Measurements from ENCODE around the gene MYLK4.

- TF ChIP-seq, protein P1, sequence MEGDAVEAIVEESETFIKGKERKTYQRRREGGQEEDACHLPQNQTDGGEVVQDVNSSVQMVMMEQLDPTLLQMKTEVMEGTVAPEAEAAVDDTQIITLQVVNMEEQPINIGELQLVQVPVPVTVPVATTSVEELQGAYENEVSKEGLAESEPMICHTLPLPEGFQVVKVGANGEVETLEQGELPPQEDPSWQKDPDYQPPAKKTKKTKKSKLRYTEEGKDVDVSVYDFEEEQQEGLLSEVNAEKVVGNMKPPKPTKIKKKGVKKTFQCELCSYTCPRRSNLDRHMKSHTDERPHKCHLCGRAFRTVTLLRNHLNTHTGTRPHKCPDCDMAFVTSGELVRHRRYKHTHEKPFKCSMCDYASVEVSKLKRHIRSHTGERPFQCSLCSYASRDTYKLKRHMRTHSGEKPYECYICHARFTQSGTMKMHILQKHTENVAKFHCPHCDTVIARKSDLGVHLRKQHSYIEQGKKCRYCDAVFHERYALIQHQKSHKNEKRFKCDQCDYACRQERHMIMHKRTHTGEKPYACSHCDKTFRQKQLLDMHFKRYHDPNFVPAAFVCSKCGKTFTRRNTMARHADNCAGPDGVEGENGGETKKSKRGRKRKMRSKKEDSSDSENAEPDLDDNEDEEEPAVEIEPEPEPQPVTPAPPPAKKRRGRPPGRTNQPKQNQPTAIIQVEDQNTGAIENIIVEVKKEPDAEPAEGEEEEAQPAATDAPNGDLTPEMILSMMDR (IDR thresholded peaks at IDR 0.05; ENCODE audit: insufficient read depth, low read depth, low read length) = no peak
- TF ChIP-seq EZH2 (IDR thresholded peaks at IDR 0.05; ENCODE audit: insufficient read depth, low read length) = no peak
Measured at GRCh38 chr6:2796861-2797260, 46.1 kb upstream of the MYLK4 start.

Measured in astrocyte (in vitro differentiated cells and primary cell).